K562 (cell line): ENCODE data around the gene SLC37A2. TPM values are rescaled to one million over a fixed set of nuclear protein-coding genes. Genes with fewer than 3 reads are reported as not detected.

Experiments used
- COPS2 ChIP-seq: fragments of 450-650 bp; conservative IDR thresholded peaks from 2 replicates; pipeline ENCODE4 v1.6.1; 2016; ENCODE audit warnings: mild to moderate bottlenecking, moderate library complexity
- GATAD2A ChIP-seq: fragments of 450-650 bp; IDR thresholded peaks from 2 replicates; pipeline ENCODE4 v1.6.1; 2017
- HBP1 ChIP-seq: fragments of 450-650 bp; formaldehyde crosslinking; IDR thresholded peaks from 2 replicates; pipeline ENCODE4 v1.4.0; 2022; ENCODE audit warnings: missing genetic modification characterization
- PRPF4 ChIP-seq: fragments of 200-400 bp; formaldehyde crosslinking; IDR thresholded peaks from one replicate; pipeline ENCODE4 v1.6.1; 2017; ENCODE audit warnings: low read length, low read depth, mild to moderate bottlenecking; ENCODE audit not compliant: insufficient read depth, poor library complexity, severe bottlenecking
- PYGO2 ChIP-seq: fragments of 450-650 bp; IDR thresholded peaks from 2 replicates; pipeline ENCODE4 v1.6.1; 2016; ENCODE audit warnings: mild to moderate bottlenecking, missing genetic modification characterization, moderate library complexity, missing compliant biosample characterization
- polyA plus RNA-seq, 8 experiments: library from polyadenylated mRNA; depleted of rRNA in 4 of 8; stranded (reverse) in 5 of 8; unstranded in 3 of 8; fragments of >200 nt; fragmentation: Nextera tagmentation in 2 of 8; fragmentation: Illumina TruSeq in 1 of 8; extraction: Ambion mirVana in 2 of 8; extraction: Trizol in 1 of 8; gene quantifications; 2 replicates each; pipeline versions ENCODE4 v1.2.1 to v1.2.3, GENCODE V29; 2011 to 2014; ENCODE audit warnings: inconsistent platforms in 1 of 8, missing spikeins in 1 of 8
- total RNA-seq, 7 experiments: library from RNA; depleted of rRNA in 6 of 7; stranded (reverse); fragments of >200 nt in 6 of 7; fragmentation: Illumina TruSeq in 2 of 7; extraction: Trizol in 2 of 7; gene quantifications; 2 replicates each; pipeline versions ENCODE4 v1.2.1 to v1.2.3, GENCODE V29; 2011 to 2021; ENCODE audit warnings: low replicate concordance in 1 of 7
- TF ChIP-seq, protein P1 (sequence below), 2 experiments: IDR thresholded peaks; 2 replicates each; pipeline ENCODE4 v1.6.1; 2012; ENCODE audit warnings: improper control_type of control experiment in 2 of 2, low read depth in 2 of 2, low read length in 2 of 2, borderline replicate concordance in 1 of 2
- TF ChIP-seq, protein P2 (sequence below), 3 experiments: IDR thresholded peaks in 2 of 3; conservative IDR thresholded peaks in 1 of 3; 2 replicates each; pipeline ENCODE4 v1.5.1; 2011 to 2012; ENCODE audit warnings: low read length in 3 of 3, mild to moderate bottlenecking in 3 of 3, control low read depth in 2 of 3, improper control_type of control experiment in 1 of 3, inconsistent platforms in 1 of 3, low read depth in 1 of 3, mixed read lengths in 1 of 3, moderate library complexity in 1 of 3; ENCODE audit not compliant: insufficient read depth in 2 of 3

Gene SLC37A2
- total and polyA plus RNA-seq, 9 of the 15 experiments (the other 6 are each of a cell fraction or from before 2014, with no cell fraction given): 0.01 to 1.2 (median 0.52) TPM

DNA sequence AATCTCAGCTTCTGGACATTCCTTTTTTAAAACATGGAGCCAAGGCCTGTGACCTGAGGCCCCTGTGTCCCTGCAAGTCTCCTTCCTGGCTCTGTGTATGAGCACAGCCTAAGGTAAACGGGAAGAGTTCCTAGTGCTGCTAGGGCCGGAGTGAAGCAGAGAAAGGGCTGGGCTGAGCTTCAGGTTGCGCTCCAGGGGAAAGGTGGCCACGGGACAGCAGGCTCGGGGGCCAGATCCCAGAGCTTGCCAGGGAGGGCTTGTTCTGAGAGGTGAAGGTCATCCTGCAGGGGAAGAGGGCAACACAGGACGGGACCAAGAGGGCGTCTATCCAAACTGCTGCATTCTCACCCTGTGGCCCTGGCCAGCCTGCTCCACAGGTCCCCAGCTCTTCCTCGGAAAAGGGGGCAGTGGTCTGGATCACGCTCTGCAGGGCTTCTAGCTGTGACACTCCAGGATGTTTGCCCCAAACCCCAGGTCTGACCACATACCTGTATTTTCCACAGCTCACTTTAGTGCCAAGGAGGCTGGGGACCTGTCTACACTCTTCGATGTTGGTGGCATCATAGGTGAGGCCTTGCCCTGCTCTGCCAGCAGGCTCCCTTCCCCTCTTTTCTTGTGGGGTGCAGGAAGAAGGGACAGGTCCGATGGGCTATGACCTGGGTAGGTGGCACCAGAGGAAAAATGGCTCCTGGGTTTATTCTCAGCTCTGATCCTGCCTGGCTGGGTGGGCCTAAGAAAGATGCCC lies 20.4 kb downstream of the SLC37A2 start (continued):
- TF ChIP-seq, protein P1, sequence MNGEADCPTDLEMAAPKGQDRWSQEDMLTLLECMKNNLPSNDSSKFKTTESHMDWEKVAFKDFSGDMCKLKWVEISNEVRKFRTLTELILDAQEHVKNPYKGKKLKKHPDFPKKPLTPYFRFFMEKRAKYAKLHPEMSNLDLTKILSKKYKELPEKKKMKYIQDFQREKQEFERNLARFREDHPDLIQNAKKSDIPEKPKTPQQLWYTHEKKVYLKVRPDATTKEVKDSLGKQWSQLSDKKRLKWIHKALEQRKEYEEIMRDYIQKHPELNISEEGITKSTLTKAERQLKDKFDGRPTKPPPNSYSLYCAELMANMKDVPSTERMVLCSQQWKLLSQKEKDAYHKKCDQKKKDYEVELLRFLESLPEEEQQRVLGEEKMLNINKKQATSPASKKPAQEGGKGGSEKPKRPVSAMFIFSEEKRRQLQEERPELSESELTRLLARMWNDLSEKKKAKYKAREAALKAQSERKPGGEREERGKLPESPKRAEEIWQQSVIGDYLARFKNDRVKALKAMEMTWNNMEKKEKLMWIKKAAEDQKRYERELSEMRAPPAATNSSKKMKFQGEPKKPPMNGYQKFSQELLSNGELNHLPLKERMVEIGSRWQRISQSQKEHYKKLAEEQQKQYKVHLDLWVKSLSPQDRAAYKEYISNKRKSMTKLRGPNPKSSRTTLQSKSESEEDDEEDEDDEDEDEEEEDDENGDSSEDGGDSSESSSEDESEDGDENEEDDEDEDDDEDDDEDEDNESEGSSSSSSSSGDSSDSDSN (IDR thresholded peaks at IDR 0.05; ENCODE audit: borderline replicate concordance in 1 of 2, low read depth in 2 of 2, low read length in 2 of 2): no peak
- TF ChIP-seq PYGO2 (tag) (no peak), PRPF4 (no peak), HBP1 (CRISPR knock-in tag) (no peak), GATAD2A (no peak), COPS2 (no peak)
- TF ChIP-seq, protein P2, sequence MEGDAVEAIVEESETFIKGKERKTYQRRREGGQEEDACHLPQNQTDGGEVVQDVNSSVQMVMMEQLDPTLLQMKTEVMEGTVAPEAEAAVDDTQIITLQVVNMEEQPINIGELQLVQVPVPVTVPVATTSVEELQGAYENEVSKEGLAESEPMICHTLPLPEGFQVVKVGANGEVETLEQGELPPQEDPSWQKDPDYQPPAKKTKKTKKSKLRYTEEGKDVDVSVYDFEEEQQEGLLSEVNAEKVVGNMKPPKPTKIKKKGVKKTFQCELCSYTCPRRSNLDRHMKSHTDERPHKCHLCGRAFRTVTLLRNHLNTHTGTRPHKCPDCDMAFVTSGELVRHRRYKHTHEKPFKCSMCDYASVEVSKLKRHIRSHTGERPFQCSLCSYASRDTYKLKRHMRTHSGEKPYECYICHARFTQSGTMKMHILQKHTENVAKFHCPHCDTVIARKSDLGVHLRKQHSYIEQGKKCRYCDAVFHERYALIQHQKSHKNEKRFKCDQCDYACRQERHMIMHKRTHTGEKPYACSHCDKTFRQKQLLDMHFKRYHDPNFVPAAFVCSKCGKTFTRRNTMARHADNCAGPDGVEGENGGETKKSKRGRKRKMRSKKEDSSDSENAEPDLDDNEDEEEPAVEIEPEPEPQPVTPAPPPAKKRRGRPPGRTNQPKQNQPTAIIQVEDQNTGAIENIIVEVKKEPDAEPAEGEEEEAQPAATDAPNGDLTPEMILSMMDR (IDR thresholded peaks at IDR 0.05 in 2 of 3, conservative IDR thresholded peaks at IDR 0.05 in 1 of 3; ENCODE audit: insufficient read depth in 2 of 3, low read depth in 1 of 3, low read length in 3 of 3): no peak
- TF ChIP-seq, all 486 proteins: peak for 0
